GM20431 (cell line): ENCODE data around the gene ZSWIM7.
"Not testable (repeated sequence)": the region's sequence is repeated elsewhere in the genome, so short reads cannot be mapped to it uniquely, and the experiment has no call there.

Experiments used
- in situ Hi-C: fragments of 300-500 bp; cut with MseI, MboI; formaldehyde crosslinking; loops from one replicate; pipeline ENCODE4 v1.15.0; 2020; ENCODE audit warnings: low sequenced_read_pairs; ENCODE audit not compliant: unreplicated experiment

Gene ZSWIM7

DNA sequence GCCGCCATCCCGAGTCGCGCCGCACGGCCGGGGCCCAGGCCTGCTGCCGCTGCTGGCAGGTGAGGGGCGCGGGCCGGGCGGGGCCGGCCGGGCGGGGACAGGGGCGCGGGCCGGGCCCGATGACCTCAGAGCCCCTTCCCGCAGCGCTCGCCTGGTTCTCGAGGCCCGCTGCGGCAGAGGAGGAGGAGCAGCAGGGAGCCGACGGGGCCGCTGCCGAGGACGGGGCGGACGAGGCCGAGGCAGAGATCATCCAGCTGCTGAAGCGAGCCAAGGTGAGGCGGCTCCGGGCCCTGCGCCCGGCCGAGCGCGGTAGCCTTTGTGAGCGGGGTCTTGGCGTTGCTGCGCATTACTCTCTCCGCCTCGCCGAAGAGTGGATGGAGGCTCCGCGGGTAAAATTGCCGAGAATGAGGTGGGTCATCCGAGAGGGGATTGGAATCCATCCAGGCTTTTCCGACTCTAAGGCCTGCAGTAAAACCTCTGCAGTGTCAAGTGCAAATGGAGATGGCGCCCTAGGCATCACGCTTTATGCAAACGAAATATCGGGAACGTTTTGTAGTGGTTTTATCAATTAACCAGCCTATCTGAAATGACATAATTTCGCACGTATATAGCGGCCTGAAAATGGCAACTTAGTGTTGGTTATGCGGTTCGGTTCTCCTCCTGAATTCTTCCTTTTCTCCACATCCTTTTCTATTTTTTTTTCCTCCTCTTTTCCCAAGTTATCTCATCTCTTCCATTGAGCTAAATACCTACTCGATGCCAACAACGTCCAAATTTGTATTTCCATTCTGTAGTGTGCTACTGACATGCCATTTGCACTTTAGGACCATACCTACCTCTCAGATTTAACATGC, 697 bp upstream of the ZSWIM7 start:
- in situ Hi-C loops: no loop called here

GRCh38 chr17:15998031-15998562, 1.4 kb downstream of the ZSWIM7 start:
- in situ Hi-C loops: no loop called here

GRCh38 chr17:15996322-15996721, 3.2 kb downstream of the ZSWIM7 start:
- in situ Hi-C loops: no loop called here

- in situ Hi-C loops: no loop called here
Observed at GRCh38 chr17:15981646-15982580, 17.6 kb downstream of the ZSWIM7 start.

DNA sequence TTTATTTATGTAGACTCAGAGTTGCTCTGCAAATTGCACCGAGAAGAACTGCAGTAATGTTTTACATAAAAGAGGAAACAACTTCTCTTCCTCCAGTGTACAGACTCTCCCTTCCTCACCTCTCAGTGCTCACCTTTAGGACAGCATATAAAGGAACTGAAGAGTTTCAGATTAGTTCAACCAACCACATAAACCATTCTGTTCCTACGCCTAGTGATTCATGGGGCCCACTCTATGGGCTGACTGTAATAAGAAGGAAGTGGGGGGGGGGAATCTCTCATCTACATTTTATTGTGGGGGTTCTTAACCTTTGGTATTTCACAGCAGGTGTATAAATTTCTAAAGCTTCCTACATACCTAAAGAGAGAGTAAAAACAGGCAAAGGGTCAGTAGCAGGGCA, 18.3 kb downstream of the ZSWIM7 start:
- in situ Hi-C loops: no loop called here

DNA sequence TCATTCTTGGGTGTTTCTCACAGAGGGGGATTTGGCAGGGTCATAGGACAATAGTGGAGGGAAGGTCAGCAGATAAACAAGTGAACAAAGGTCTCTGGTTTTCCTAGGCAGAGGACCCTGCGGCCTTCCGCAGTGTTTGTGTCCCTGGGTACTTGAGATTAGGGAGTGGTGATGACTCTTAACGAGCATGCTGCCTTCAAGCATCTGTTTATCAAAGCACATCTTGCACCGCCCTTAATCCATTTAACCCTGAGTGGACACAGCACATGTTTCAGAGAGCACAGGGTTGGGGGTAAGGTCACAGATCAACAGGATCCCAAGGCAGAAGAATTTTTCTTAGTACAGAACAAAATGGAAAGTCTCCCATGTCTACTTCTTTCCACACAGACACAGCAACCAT, 20.5 kb downstream of the ZSWIM7 start:
- in situ Hi-C loops: not testable (repeated sequence)

DNA sequence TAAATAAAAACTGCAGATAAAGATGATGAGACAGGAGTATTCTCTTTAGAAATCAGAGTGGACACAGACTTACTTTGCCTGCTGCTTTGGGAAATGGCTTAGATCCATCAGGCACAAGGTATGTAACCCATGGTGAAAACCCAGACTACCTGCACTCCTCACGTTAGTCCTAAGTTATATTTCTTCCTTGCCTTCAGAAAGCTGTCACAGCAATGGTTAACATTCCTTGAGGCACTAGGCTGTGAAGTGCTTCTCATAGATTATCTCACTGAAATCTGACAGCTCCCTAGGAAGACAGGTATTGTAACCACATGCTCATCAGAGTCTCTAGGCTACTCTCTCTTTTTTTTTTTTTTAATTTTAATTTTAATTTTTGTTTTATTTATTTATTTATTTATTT, 20.9 kb downstream of the ZSWIM7 start:
- in situ Hi-C loops: no loop called here

DNA sequence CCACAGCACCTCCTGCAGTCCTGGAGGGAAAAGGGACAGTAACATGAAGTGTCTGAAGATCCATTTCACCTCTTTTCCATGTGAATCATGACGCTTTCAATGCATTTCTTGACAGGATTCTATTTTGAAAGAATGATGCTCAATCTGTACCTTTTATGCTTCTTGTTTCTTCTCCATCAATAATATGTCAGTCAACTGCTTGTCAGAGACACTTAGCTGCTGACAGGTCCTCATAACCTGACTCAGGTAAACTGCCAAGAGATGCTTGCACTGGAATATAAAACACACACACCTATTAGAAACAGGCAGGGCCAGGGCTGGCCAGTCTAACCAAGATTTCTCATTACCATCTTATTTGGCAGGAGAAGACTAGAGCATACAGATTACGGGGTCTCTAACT, 21.6 kb downstream of the ZSWIM7 start:
- in situ Hi-C loops: no loop called here

GRCh38 chr17:15973834-15974233, 25.7 kb downstream of the ZSWIM7 start:
- in situ Hi-C loops: no loop called here

DNA sequence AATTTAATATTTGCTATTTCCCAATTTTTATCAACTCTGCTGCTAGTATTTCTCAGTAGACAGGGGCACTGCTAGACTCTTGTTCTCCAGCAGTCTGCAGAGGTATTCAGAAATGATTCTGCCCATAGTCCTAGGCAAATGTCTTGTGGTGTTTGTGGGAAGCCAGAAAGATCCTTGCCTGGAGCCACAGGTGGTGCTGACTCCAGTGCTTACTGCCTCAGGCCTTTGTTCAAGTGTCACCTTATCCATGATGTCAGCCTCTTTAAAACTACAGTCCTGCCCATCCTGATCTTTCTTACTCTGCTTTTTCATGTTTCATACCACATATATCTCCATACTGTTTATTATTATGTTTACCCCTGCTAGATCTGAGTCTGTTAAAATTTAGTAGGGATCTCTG, 26.5 kb downstream of the ZSWIM7 start:
- in situ Hi-C loops: no loop called here

DNA sequence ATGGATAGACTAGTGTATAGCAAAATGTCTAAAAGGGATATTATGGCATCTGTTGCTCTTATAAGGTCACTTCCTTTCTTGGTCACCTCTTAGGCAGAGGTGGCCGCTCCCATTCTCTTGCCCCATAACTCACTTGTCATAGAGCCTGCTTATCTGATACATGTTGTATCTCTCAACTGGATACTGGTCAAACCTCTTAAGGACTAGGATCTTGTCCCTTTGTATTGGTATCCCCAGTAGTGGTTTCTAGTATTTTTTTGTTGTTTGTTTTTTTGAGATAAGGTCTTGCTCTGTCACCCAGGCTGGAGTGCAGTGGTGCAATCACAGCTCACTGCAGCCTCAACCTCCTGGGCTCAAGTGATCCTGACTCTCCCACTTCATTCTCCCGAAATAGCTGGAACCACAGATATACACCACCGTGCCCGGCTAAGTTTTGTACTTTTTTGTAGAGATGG, 27.0 kb downstream of the ZSWIM7 start:
- in situ Hi-C loops: no loop called here

DNA sequence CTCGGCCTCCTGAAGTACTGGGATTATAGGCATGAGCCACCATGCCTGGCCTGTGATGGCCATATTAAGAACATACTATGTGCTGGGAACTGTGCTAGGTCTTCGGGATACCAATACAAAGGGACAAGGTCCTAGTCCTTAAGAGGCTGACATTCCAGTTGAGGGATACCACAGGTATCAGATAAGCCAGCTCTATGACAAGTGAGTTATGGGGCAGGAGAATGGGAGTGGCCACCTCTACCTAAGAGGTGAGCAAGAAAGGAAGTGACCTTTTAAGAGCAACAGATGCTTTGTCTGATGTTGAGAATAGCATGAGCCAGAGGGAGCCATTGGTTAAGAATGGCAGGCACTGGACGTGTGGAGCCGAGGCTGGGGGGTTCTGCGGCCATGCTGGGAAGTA, 27.6 kb downstream of the ZSWIM7 start:
- in situ Hi-C loops: no loop called here

DNA sequence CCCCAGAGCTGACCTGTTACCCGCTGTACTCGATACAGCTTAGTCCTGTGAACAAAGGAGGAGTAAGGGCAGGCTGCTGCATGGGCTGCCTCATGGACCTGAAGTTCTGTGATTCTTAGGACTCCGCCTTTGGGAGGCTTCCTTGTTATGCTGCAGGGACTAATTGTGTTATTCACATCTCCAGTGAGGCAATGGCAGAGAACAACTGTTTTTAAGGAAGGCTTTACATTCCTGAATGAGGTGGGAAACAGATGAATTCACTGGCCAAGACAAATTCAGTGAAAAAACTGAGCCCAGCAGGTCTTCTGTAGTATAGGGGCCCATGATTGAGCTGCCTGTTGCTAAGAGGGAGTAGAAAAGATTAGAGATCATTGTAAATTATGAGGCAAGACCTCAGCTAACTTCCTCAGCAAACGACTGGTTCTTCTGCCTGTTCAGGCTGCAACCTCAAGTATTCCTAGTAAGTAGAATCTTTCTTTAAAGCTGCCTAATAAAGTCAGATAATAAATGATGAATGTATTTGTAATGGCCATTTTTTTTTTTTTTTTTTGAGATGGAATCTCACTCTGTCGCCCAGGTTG, 28.3 kb downstream of the ZSWIM7 start:
- in situ Hi-C loops: no loop called here

DNA sequence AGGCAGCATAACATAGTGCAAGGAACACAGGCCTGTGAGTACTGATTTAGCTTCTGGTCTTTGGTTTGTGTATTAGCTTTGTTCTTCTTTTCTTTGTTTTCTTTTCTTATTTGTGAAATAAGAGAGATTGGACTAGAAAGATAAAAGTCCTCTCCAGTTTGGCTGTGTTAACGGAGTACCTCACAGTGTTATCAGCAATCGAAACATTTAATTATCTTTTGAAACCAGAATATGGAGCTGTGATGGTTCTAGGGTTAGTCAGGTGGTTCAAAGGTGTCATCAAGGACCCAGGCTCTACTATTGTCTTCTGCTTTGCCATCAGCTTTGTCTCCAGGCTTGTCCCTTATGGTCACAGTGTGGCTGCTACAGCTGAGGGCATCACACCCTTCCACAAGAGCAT, 29.0 kb downstream of the ZSWIM7 start:
- in situ Hi-C loops: no loop called here

DNA sequence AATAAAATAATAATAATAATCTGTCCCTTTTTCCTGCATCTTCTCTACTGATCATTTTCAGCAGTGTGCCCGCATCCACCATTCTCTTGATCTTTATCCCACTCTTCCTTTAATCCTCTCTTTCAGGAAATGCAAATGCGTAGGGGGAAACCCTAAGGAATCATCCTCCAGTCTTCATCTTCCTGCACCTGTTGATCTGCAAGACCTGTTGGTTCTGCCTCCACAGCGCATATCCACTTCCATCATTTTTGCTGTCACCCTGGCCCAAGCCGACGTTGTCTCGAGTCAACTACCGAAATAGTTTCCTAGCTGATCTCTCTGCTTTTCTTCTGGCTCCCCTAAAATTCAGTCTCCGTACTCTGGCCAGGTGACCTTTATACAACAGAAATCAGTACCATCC, 30.0 kb downstream of the ZSWIM7 start:
- in situ Hi-C loops: no loop called here

GRCh38 chr17:15967706-15968399, 31.7 kb downstream of the ZSWIM7 start:
- in situ Hi-C loops: no loop called here

DNA sequence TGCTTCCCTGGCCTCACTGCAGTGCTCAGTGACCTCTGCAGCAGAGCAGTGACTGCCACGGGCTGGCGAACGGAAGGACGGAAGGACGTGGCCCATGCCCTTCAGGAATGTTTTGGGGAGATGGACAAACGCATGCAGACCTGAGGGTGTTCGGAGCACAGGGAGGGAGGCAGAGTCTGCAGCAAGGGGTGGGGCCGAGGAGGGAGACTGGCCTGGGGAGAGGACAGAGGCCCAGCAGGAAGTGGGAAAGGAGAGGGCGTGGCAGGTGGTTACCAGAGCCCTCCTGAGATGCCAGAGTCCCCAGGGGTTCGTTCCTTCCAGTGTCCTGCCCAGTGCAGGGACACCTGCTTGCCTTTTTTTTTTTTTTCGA, 32.6 kb downstream of the ZSWIM7 start:
- in situ Hi-C loops: no loop called here

GRCh38 chr17:15966183-15966878, 33.2 kb downstream of the ZSWIM7 start:
- in situ Hi-C loops: no loop called here

- in situ Hi-C loops: no loop called here
Observed at GRCh38 chr17:15965528-15965927, 34.0 kb downstream of the ZSWIM7 start.
